AG04450 (cell line): Measurements from ENCODE around the gene HYI. TPM values are rescaled to one million over a fixed set of nuclear protein-coding genes. Genes with fewer than 3 reads are reported as not detected.
"Not testable (repeated sequence)": the region's sequence is repeated elsewhere in the genome, so short reads cannot be mapped to it uniquely, and the experiment has no call there.

ENCODE experiments used
- CTCF ChIA-PET: fragments of 300-600, 350-600 bp; formaldehyde crosslinking; extraction: SDS; loops from one replicate; lab custom pipeline; 2022; ENCODE audit warnings: antibody characterized with exemption, inconsistent platforms; lab: Charles Lee
- POLR2A ChIA-PET: fragments of 350-600 bp; formaldehyde crosslinking; extraction: SDS; loops from one replicate; lab custom pipeline; 2021; ENCODE audit warnings: antibody characterized with exemption, inconsistent platforms; lab: Yijun Ruan, JAX
- DNase-seq: peaks from one replicate; pipeline ENCODE4 v3.0.0-alpha.2; 2011; ENCODE audit warnings: low read depth, low spot score
- H3K27ac ChIP-seq: one replicate; pipeline ENCODE4 v1.5.1; 2012; ENCODE audit warnings: low read depth, low read length, control low read depth
- H3K27me3 ChIP-seq: one replicate; pipeline ENCODE4 v1.6.0; 2012; ENCODE audit warnings: low read length; ENCODE audit not compliant: control insufficient read depth, insufficient read depth
- H3K4me3 ChIP-seq: 2 replicates; pipeline ENCODE4 v1.5.1; 2011; ENCODE audit warnings: mild to moderate bottlenecking, low read depth, low read length, control low read depth
- H3K9me3 ChIP-seq: 2 replicates; pipeline ENCODE4 v1.5.1; 2012; ENCODE audit warnings: low read length; ENCODE audit not compliant: control insufficient read depth, insufficient read depth
- CTCF ChIP-seq: IDR thresholded peaks from 2 replicates; pipeline ENCODE4 v1.5.1; 2011; ENCODE audit warnings: low read depth, low read length, control low read depth, inconsistent platforms
- polyA plus RNA-seq: library from polyadenylated mRNA; depleted of rRNA; stranded (reverse); fragments of >200 nt; gene quantifications from 2 replicates; pipeline ENCODE4 v1.2.3, GENCODE V29; 2011

HYI gene
- polyA plus RNA-seq, 1 experiment: 22.8 TPM

GRCh38 chr1:43464681-43465504 is 11.2 kb upstream of the HYI start:
- POLR2A ChIA-PET: no interaction called here
- no peak overlapping the region for H3K27ac ChIP-seq
- H3K4me3 ChIP-seq: no peak overlapping the region
- no peaks in the 10 kb centered on the region for H3K27me3 ChIP-seq
- TF ChIP-seq CTCF: no peak
- peaks cover 20% of the 10 kb centered on the region for H3K9me3 ChIP-seq
- CTCF ChIA-PET: no interaction called here
- no peak for DNase-seq

- no peak for DNase-seq
- peaks cover 11% of the 10 kb centered on the region for H3K9me3 ChIP-seq
- no peak overlapping the region for H3K4me3 ChIP-seq
- no peaks in the 10 kb centered on the region for H3K27me3 ChIP-seq
- POLR2A ChIA-PET: interaction anchor here (0.9 kb wide), 1 partner anchor 9 kb away, joined by 3 read pairs; no protein-coding TSS in a partner anchor
- no peak overlapping the region for H3K27ac ChIP-seq
- TF ChIP-seq CTCF: no peak
- CTCF ChIA-PET: interaction anchor here (1.5 kb wide), 1 partner anchor 9 kb away, joined by 5 read pairs; the partner anchor contains the start of gene HYI
Observed at GRCh38 chr1:43463479-43463878, 9.7 kb upstream of the HYI start.

GRCh38 chr1:43460988-43461693 is 7.4 kb upstream of the HYI start:
- CTCF ChIA-PET: no interaction called here

GRCh38 chr1:43458379-43458778 is 4.6 kb upstream of the HYI start:
- DNase-seq, H3K4me3 ChIP-seq, CTCF ChIA-PET, POLR2A ChIA-PET, H3K27me3 ChIP-seq, H3K9me3 ChIP-seq, H3K27ac ChIP-seq: not testable (repeated sequence)

More at GRCh38 chr1:43460988-43461693, 7.4 kb upstream of the HYI start:
- DNase-seq: no peak
- no peaks in the 10 kb centered on the region for H3K27me3 ChIP-seq
- no peak overlapping the region for H3K4me3 ChIP-seq
- POLR2A ChIA-PET: interaction anchor here (1.2 kb wide), 1 partner anchor 9 kb away, joined by 3 read pairs; no protein-coding TSS in a partner anchor
- no peak for TF ChIP-seq CTCF
- H3K9me3 ChIP-seq: peaks cover 4% of the 10 kb centered on the region; the same call in 1 of the 2 replicates
- H3K27ac ChIP-seq: no peak overlapping the region

- H3K27me3 ChIP-seq: no peaks in the 10 kb centered on the region
- TF ChIP-seq CTCF: no peak
- H3K9me3 ChIP-seq: no peaks in the 10 kb centered on the region
- ChIA-PET POLR2A (interaction anchor here (0.9 kb wide), 1 partner anchor 195 kb away, joined by 3 read pairs; the partner anchor contains the start of gene KDM4A), CTCF (interaction anchor here (0.7 to 1.6 kb wide), 2 partner anchors 41 to 228 kb away, joined by 3 to 6 read pairs; no protein-coding TSS in a partner anchor)
- no peak overlapping the region for H3K4me3 ChIP-seq
- H3K27ac ChIP-seq: no peak overlapping the region
- no peak for DNase-seq
Observed at GRCh38 chr1:43455213-43455889, 1.6 kb upstream of the HYI start.
